CD4-positive, alpha-beta memory T cell (primary cell): ENCODE data around the gene ATP6AP1. TPM values are rescaled to one million over a fixed set of nuclear protein-coding genes. Genes with fewer than 3 reads are reported as not detected.

ENCODE experiments used
- CTCF ChIA-PET: fragments of 350-600 bp; sonication (Branson Sonifier 250); formaldehyde crosslinking; loops from one replicate; lab custom pipeline; 2021; ENCODE audit warnings: inconsistent platforms; ENCODE audit not compliant: partially characterized antibody; lab: Charles Lee
- POLR2A ChIA-PET: fragments of 350-600 bp; sonication (Branson Sonifier 250); formaldehyde crosslinking; loops from one replicate; lab custom pipeline; 2021; ENCODE audit not compliant: partially characterized antibody; lab: Charles Lee
- DNase-seq, 5 donors: peaks; one replicate each; pipeline versions ENCODE4 v3.0.0 to v3.0.0-alpha.2; 2020 to 2022; ENCODE audit warnings: mixed read lengths in 1 of 5
- H3K27ac ChIP-seq: one replicate; pipeline ENCODE4 v1.7.0; 2013; ENCODE audit warnings: low read depth, low read length
- H3K27me3 ChIP-seq: 2 replicates; pipeline ENCODE4 v1.7.0; 2013; ENCODE audit warnings: mild to moderate bottlenecking, low read length, moderate library complexity; ENCODE audit not compliant: insufficient read depth
- H3K36me3 ChIP-seq: 2 replicates; pipeline ENCODE4 v1.7.0; 2013; ENCODE audit warnings: mild to moderate bottlenecking, low read length, moderate library complexity; ENCODE audit not compliant: insufficient read depth
- H3K4me1 ChIP-seq: 2 replicates; pipeline ENCODE4 v1.7.0; 2013; ENCODE audit warnings: mild to moderate bottlenecking, low read length, moderate library complexity; ENCODE audit not compliant: insufficient read depth
- H3K4me3 ChIP-seq, 2 donors: one replicate each; pipeline ENCODE4 v1.7.0; 2013; ENCODE audit warnings: low read length in 2 of 2, mild to moderate bottlenecking in 1 of 2
- H3K9me3 ChIP-seq, 2 donors: one replicate each; pipeline ENCODE4 v1.7.0; 2013; ENCODE audit warnings: low read length in 2 of 2, control low read depth in 1 of 2; ENCODE audit not compliant: control insufficient read depth in 1 of 2
- H3K27ac Mint-ChIP-seq, 7 donors: one replicate each; pipeline ENCODE4 v1.8.0; 2020 to 2021; ENCODE audit warnings: mixed read lengths in 7 of 7, mild to moderate bottlenecking in 6 of 7, inconsistent platforms in 3 of 7, moderate library complexity in 3 of 7
- H3K27me3 Mint-ChIP-seq, 2 donors: one replicate each; pipeline ENCODE4 v1.8.0; 2020 to 2021; ENCODE audit warnings: mixed read lengths in 2 of 2
- H3K36me3 Mint-ChIP-seq, 2 donors: one replicate each; pipeline ENCODE4 v1.8.0; 2020 to 2021; ENCODE audit warnings: mixed read lengths in 2 of 2, inconsistent platforms in 1 of 2, mild to moderate bottlenecking in 1 of 2
- H3K4me1 Mint-ChIP-seq, 4 donors: one replicate each; pipeline ENCODE4 v1.8.0; 2020 to 2021; ENCODE audit warnings: mixed read lengths in 4 of 4, mild to moderate bottlenecking in 1 of 4
- H3K4me3 Mint-ChIP-seq, 8 donors: one replicate each; pipeline ENCODE4 v1.8.0; 2020 to 2021; ENCODE audit warnings: mixed read lengths in 8 of 8, mild to moderate bottlenecking in 7 of 8, moderate library complexity in 6 of 8, inconsistent platforms in 3 of 8
- H3K9me3 Mint-ChIP-seq, 8 donors: one replicate each; pipeline ENCODE4 v1.8.0; 2020 to 2021; ENCODE audit warnings: mixed read lengths in 8 of 8, mild to moderate bottlenecking in 5 of 8, inconsistent platforms in 3 of 8, moderate library complexity in 1 of 8
- intact Hi-C: fragments of 100-400 bp; cut with micrococcal nuclease; formaldehyde crosslinking; loops from one replicate; pipeline ENCODE4 v1.15.1; 2023
- polyA plus RNA-seq, 2 donors: library from polyadenylated mRNA; unstranded; fragments of 300-500 nt; fragmentation: Illumina TruSeq; gene quantifications; one replicate each; pipeline ENCODE4 v1.2.3, GENCODE V29; 2021
- total RNA-seq, 2 experiments: library from RNA; stranded (reverse); gene quantifications; one replicate each; pipeline ENCODE4 v1.2.3, GENCODE V29; 2021

Gene ATP6AP1
- total and polyA plus RNA-seq, 4 experiments from 2014 or later: 60.4 to 149 (median 88.4) TPM

DNA sequence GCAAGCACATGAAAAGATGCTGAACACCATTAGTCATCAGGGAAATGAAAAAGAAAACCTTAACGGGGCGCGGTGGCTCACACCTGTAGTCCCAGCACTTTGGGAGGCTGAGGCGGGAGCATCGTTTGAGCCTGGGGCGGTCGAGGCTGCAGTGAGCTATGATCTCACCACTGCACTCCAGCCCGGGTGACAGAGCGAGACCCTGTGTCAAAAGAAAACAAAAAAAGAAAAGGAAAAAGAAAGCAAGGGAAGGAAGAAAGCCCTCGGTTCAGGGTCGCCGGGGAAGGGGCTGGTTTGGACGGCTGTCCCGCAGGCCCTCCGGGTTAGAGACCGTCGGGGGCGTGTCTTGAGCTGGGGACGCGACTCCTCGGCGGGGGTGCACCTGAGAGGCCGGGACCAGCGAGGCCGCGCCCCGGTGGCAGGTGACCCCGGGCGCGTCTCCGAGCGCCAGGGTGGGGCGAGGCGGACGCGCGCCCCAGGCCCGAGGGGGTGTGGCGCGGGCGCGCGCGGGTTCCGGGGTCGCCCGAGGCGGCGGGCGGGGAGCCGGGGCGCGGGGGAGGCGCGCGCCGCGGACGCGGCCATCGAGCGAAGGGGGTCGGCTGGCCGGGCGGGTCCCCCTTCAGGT lies 29.1 kb downstream of the ATP6AP1 start:
- Mint-ChIP-seq H3K27ac (peak overlapping the region; percentile 69 to 97 (median 95)), H3K4me1 (peaks cover 4 to 19% (median 5%) of the 10 kb centered on the region in 4 donors), H3K27me3 (no peaks in the 10 kb centered on the region), H3K4me3 (peak overlapping the region; percentile 89 to 97 (median 94)), H3K9me3 (peaks cover 0 to 7% (median 0%) of the 10 kb centered on the region in 8 donors), H3K36me3 (peaks cover 0 to 14% of the 10 kb centered on the region in 2 donors)
- Histone ChIP-seq H3K27me3 (no peaks in the 10 kb centered on the region), H3K4me3 (peak overlapping the region in 1 of 2 donors; percentile 49), H3K36me3 (no peaks in the 10 kb centered on the region), H3K9me3 (no peaks in the 10 kb centered on the region), H3K27ac (peak overlapping the region; percentile 40), H3K4me1 (peaks cover 9% of the 10 kb centered on the region)
- DNase-seq: peak; percentile 65 to 78 (median 72)
- POLR2A ChIA-PET: interaction anchor here (1.3 to 4.5 kb wide), 11 partner anchors 11 to 531 kb away, joined by 3 to 42 read pairs (median 16); partner anchors contain the start of genes ATP6AP1, FAM3A, FAM50A and LAGE3
- intact Hi-C loops: loop anchor here (2.0 to 5.0 kb wide), 3 partner anchors 21 to 60 kb away; partner anchors contain the start of genes FAM3A, LAGE3 and SLC10A3
- CTCF ChIA-PET: no interaction called here

DNA sequence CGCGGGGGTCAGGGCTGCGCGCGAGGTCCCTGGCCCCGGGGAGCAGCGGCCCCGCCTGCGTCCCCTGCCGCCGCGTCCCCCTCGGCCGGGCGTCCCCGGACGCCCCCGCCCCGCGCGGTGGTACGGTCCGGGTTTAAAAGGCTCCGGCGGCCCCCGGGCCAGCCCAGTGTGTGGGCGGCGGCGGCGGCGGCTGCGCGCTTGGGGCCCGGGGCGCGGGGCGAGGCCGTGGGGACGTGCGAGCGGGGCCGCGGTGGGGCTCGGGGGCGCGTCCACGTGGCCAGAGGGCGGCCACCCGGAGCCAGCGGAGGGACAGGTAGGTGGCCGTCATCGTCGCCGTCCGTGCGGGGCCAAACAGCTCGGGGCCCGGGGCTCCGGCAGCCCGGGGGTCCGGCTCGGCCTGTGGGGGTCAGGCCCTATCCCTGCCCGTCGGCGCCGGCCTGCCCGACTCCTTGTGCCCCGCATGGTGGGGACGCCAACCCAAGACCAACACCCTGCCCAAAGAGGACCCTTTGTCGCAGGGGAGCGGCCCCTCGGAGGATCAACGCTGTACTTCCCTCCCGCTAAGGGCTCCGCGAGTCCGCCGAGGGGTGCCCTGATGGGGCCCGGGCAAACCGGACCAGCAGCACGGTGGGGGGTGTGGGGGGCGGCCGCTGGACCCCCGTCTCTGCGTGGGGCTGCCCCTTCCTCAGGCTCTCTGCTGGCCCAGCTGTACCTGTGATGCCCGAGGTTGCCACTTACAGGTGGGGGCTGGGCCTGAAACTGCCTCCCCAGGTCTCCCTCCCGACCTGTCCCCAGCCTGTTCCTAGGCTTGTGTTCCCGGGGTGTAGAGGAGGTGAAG lies 29.9 kb downstream of the ATP6AP1 start, which contains the start of gene PLXNA3:
Gene PLXNA3 (plus strand): TSS at position 166 of the 838 bp plus-strand sequence. CDS start 1,903 bp downstream, outside the sequence.
- peaks cover 3% of the 10 kb centered on the region for H3K36me3 ChIP-seq
- Mint-ChIP-seq H3K27me3 (no peaks in the 10 kb centered on the region), H3K9me3 (peaks cover 0 to 7% (median 0%) of the 10 kb centered on the region in 8 donors), H3K4me1 (peaks cover 4 to 19% (median 6%) of the 10 kb centered on the region in 4 donors), H3K27ac (peak within 1 kb of the TSS; percentile 74 to 97 (median 95)), H3K36me3 (peaks cover 0 to 20% of the 10 kb centered on the region in 2 donors), H3K4me3 (peak within 1 kb of the TSS; percentile 89 to 97 (median 94))
- CTCF ChIA-PET: interaction anchor here (1.4 kb wide), 1 partner anchor 59 kb away, joined by 4 read pairs; no protein-coding TSS in a partner anchor
- H3K27ac ChIP-seq: peak within 1 kb of the TSS; percentile 55
- intact Hi-C loops: loop anchor here (5.0 kb wide), 1 partner anchor 59 kb away; the partner anchor contains the start of gene FAM3A
- peaks cover 9% of the 10 kb centered on the region for H3K4me1 ChIP-seq
- peak within 1 kb of the TSS; percentile 17 to 55 for H3K4me3 ChIP-seq
- POLR2A ChIA-PET: interaction anchor here (0.7 to 4.5 kb wide), 15 partner anchors 10 to 532 kb away, joined by 3 to 42 read pairs (median 11); partner anchors contain the start of genes ATP6AP1, FAM3A, FAM50A and LAGE3
- no peaks in the 10 kb centered on the region for H3K9me3 ChIP-seq
- no peaks in the 10 kb centered on the region for H3K27me3 ChIP-seq
- peak in 4 of 5 donors; percentile 70 to 79 (median 74) for DNase-seq

DNA sequence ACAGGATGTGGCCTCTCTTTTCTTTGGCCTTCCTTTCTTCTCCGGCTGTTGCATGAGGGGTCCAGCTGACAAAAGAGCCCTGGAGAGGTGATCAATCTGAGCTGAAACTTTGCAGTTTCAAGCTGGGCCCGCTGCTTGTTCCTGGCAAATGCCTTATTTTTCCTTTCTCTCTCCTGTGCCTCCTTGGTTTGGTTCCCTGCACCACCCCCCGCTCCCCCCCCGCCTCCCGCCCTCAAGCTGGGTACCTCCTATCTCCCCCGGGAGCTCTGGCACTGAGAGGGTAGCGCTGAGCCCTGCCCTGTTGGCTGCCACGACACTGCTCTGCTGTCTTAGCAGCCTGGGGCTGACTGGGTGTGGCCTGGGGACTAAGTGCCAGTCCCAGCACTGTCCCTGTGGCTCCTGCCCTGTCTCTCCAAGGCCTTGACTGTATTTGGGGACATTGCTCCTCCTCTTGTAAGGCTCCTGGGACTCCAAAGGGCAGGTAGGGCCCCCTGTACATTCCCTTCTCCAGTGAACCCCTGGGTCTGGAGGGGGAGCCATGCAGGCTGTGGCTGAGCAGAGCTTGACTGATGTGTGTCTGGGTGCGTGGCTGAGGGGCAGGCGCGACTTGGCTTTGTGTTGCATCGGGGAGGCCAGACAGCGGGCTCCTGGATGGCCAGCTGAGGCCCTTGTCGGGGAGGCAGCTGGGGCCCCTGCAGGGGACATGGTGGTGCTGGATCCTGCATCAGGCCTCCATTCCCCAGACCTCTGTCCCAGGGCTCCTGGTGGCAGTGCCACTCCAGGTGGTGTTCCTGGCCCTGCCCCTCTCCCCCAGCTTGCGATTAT lies 30.7 kb downstream of the ATP6AP1 start:
- no peaks in the 10 kb centered on the region for H3K27me3 Mint-ChIP-seq
- intact Hi-C loops: loop anchor here (5.0 kb wide), 1 partner anchor 58 kb away; the partner anchor contains the start of gene FAM3A
- CTCF ChIA-PET: interaction anchor here (1.4 kb wide), 1 partner anchor 59 kb away, joined by 4 read pairs; no protein-coding TSS in a partner anchor
- H3K36me3 ChIP-seq: peaks cover 3% of the 10 kb centered on the region
- peaks cover 4 to 19% (median 6%) of the 10 kb centered on the region in 4 donors for H3K4me1 Mint-ChIP-seq
- peak overlapping the region; percentile 55 for H3K27ac ChIP-seq
- POLR2A ChIA-PET: interaction anchor here (0.7 to 4.5 kb wide), 15 partner anchors 9 to 532 kb away, joined by 3 to 42 read pairs (median 11); partner anchors contain the start of genes ATP6AP1, FAM3A, FAM50A and LAGE3
- H3K9me3 ChIP-seq: no peaks in the 10 kb centered on the region
- no peak for DNase-seq
- peaks cover 0 to 20% of the 10 kb centered on the region in 2 donors for H3K36me3 Mint-ChIP-seq
- peaks cover 9% of the 10 kb centered on the region for H3K4me1 ChIP-seq
- H3K4me3 ChIP-seq: peak overlapping the region; percentile 17 to 55
- peak overlapping the region in 6 of 7 donors; percentile 52 to 85 (median 78) for H3K27ac Mint-ChIP-seq
- H3K27me3 ChIP-seq: no peaks in the 10 kb centered on the region
- H3K4me3 Mint-ChIP-seq: peak overlapping the region; percentile 78 to 90 (median 86)
- H3K9me3 Mint-ChIP-seq: peaks cover 0 to 7% (median 0%) of the 10 kb centered on the region in 8 donors

DNA sequence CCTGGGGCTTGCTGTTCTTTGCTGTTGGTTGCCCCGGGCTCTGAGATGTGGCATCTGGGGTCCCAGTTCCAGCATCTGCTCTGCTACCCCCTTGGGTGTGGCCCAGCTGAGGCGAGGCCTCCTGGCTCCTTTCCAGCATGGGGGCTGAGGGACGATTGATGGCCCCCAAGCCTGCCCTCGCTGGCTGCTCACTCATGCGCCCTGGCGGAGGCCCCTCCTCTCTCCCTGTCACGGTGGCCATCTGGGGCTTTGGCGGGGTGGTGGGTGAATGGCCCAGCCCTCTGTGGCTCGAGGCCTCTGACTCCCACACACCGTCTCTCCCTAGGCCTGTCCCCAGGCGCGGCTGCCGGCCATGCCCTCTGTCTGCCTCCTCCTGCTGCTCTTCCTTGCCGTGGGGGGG lies 31.4 kb downstream of the ATP6AP1 start:
- Mint-ChIP-seq H3K4me1 (peaks cover 4 to 19% (median 6%) of the 10 kb centered on the region in 4 donors), H3K36me3 (peaks cover 0 to 20% of the 10 kb centered on the region in 2 donors), H3K27me3 (no peaks in the 10 kb centered on the region), H3K4me3 (peak overlapping the region in 6 of 8 donors; percentile 9 to 88 (median 56)), H3K9me3 (peaks cover 0 to 3% (median 0%) of the 10 kb centered on the region in 8 donors), H3K27ac (no peak overlapping the region)
- DNase-seq: no peak
- H3K27me3 ChIP-seq: no peaks in the 10 kb centered on the region
- H3K4me1 ChIP-seq: peaks cover 9% of the 10 kb centered on the region
- CTCF ChIA-PET: interaction anchor here (1.4 kb wide), 1 partner anchor 60 kb away, joined by 4 read pairs; no protein-coding TSS in a partner anchor
- no peaks in the 10 kb centered on the region for H3K9me3 ChIP-seq
- intact Hi-C loops: loop anchor here (5.0 kb wide), 1 partner anchor 57 kb away; the partner anchor contains the start of gene FAM3A
- H3K27ac ChIP-seq: no peak overlapping the region
- peaks cover 3% of the 10 kb centered on the region for H3K36me3 ChIP-seq
- POLR2A ChIA-PET: interaction anchor here (1.9 to 4.5 kb wide), 8 partner anchors 9 to 61 kb away, joined by 5 to 42 read pairs (median 25); partner anchors contain the start of genes FAM3A, FAM50A, LAGE3 and RPL10
- H3K4me3 ChIP-seq: no peak overlapping the region

DNA sequence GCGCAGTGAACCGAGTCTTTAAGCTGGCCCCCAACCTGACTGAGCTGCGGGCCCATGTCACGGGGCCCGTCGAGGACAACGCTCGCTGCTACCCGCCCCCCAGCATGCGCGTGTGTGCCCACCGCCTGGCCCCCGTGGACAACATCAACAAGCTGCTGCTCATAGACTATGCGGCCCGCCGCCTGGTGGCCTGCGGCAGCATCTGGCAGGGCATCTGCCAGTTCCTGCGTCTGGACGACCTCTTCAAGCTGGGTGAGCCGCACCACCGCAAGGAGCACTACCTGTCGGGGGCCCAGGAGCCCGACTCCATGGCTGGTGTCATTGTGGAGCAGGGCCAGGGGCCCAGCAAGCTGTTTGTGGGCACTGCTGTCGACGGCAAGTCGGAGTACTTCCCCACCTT lies 31.8 kb downstream of the ATP6AP1 start:
- Mint-ChIP-seq H3K9me3 (peaks cover 0 to 3% (median 0%) of the 10 kb centered on the region in 8 donors), H3K4me3 (peak overlapping the region; percentile 25 to 76 (median 48)), H3K36me3 (peaks cover 0 to 22% of the 10 kb centered on the region in 2 donors), H3K27ac (no peak overlapping the region), H3K27me3 (no peaks in the 10 kb centered on the region), H3K4me1 (peaks cover 4 to 19% (median 6%) of the 10 kb centered on the region in 4 donors)
- intact Hi-C loops: no loop called here
- CTCF ChIA-PET: interaction anchor here (0.9 kb wide), 1 partner anchor 12 kb away, joined by 3 read pairs; no protein-coding TSS in a partner anchor
- no peaks in the 10 kb centered on the region for H3K9me3 ChIP-seq
- DNase-seq: no peak
- H3K36me3 ChIP-seq: peaks cover 3% of the 10 kb centered on the region
- peaks cover 9% of the 10 kb centered on the region for H3K4me1 ChIP-seq
- POLR2A ChIA-PET: interaction anchor here (3.6 to 4.5 kb wide), 4 partner anchors 16 to 62 kb away, joined by 17 to 42 read pairs (median 36); partner anchors contain the start of genes FAM50A, RPL10, TAFAZZIN and UBL4A
- H3K27me3 ChIP-seq: no peaks in the 10 kb centered on the region
- no peak overlapping the region for H3K27ac ChIP-seq
- H3K4me3 ChIP-seq: no peak overlapping the region
